ENCODE data around the gene CFHR5. TPM values are rescaled to one million over a fixed set of nuclear protein-coding genes. Genes with fewer than 3 reads are reported as not detected.

The CFHR5 gene
- total RNA-seq, 3 donors from 2014 or later: not detected

DNA sequence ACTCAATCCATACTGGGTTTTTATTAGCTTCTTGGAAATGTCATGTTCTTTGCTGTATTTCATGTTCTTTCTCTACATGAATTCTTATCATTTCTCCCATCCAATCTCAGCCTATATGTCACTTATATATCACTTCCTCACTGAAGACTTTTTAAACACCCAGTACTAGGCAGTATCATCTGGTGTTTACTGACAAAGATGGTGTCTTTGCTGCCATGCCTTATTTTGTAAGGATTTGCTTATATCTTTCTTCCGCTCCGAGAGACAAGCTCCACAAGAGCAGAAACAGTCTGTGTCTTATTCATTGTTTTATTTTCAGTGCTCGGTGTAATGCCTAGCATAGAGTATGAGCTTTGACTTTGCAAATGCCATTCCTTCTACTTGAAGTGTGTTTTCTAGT, 59.5 kb downstream of the CFHR5 start:
- Histone ChIP-seq H3K9me3 (no peaks in the 10 kb centered on the region), H3K27ac (no peak overlapping the region), H3K4me3 (no peak overlapping the region), H3K4me1 (no peaks in the 10 kb centered on the region), H3K27me3 (no peaks in the 10 kb centered on the region), H3K36me3 (no peaks in the 10 kb centered on the region)
- TF ChIP-seq CTCF (IDR thresholded peaks at IDR 0.05) (no peak), POLR2AphosphoS5 (IDR thresholded peaks at IDR 0.05) (no peak), POLR2A (IDR thresholded peaks at IDR 0.05) (no peak)
- no peak for DNase-seq (ENCODE audit: low spot score in 2 of 2)
- intact Hi-C loops (cut with DNase I; ENCODE audit: low total_unique reads): no loop called here

DNA sequence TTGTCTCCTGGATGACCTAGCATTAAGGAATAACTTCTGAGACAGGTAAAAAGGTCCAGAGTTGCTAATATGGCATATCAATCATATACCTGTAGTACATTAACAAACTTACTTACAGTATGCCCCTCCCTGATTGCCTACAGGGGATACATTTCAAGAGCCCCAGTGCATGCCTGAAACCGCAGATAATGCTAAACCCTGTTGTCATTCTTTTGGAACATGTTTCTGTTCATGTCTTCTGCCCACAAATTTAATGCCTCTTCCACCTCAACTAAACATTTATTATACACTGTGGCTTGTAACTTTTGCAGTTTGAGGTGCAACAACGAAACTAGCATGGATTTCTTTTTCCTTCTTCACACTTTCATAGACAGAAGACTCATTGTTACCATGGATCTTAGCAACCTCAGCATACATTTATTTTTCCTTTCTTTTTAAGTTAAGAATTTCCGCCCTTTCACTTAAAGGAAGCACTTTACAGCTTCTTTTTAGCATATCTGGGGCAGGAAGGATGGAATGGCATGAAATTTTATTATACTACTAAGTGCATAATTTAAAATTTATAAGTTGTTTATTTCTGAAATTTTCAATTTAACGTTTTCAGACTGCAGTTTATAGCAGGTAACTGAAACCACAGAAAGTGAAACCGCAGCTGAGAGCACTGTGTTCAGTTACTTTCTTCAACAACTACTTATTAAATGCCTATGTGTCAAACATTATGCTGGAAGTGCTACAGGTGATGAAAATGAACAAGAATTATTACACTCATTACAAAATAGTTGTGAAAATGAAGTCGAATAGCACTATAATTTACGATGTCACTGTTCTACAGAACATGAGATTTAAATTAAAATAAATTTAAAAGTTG, 64.4 kb downstream of the CFHR5 start:
- no peak overlapping the region for H3K4me3 ChIP-seq
- intact Hi-C loops (cut with DNase I; ENCODE audit: low total_unique reads): no loop called here
- H3K27ac ChIP-seq: no peak overlapping the region
- no peaks in the 10 kb centered on the region for H3K4me1 ChIP-seq
- DNase-seq (ENCODE audit: low spot score in 2 of 2): no peak
- TF ChIP-seq CTCF (IDR thresholded peaks at IDR 0.05) (no peak), POLR2A (IDR thresholded peaks at IDR 0.05) (no peak), POLR2AphosphoS5 (IDR thresholded peaks at IDR 0.05) (no peak)
- no peaks in the 10 kb centered on the region for H3K27me3 ChIP-seq
- no peaks in the 10 kb centered on the region for H3K36me3 ChIP-seq
- H3K9me3 ChIP-seq: no peaks in the 10 kb centered on the region

- intact Hi-C loops (cut with DNase I; ENCODE audit: low total_unique reads): no loop called here
- DNase-seq (ENCODE audit: low spot score in 2 of 2): no peak
- Histone ChIP-seq H3K4me3 (no peak overlapping the region), H3K9me3 (no peaks in the 10 kb centered on the region), H3K27me3 (no peaks in the 10 kb centered on the region), H3K27ac (no peak overlapping the region), H3K36me3 (no peaks in the 10 kb centered on the region), H3K4me1 (no peaks in the 10 kb centered on the region)
- no peak for TF ChIP-seq CTCF (IDR thresholded peaks at IDR 0.05)
Observed at GRCh38 chr1:197042676-197043341, 65.5 kb downstream of the CFHR5 start.

DNA sequence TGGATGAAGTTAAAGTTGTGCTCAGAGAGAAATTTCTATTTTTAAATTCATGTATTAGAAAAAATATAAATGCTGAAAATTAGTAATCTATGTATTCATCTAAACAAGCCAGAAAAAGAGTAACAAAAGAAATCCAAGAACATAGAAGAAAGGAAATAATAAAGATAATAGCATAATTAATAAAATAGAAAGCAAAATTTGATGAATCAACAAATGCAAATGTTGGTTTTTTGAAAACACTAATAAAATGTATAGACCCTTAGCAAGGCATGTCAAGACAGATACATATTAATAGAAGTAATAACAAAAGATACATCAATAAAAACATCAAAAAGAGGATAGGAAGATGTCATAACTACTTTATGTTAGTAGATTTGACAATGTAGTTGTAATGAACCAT, 71.7 kb downstream of the CFHR5 start:
- no peak for DNase-seq (ENCODE audit: low spot score in 2 of 2)
- H3K4me1 ChIP-seq: no peaks in the 10 kb centered on the region

More for the DNA sequence above, 71.7 kb downstream of the CFHR5 start:
- H3K4me3 ChIP-seq: no peak overlapping the region
- no peaks in the 10 kb centered on the region for H3K36me3 ChIP-seq
- no peak overlapping the region for H3K27ac ChIP-seq
- H3K27me3 ChIP-seq: no peaks in the 10 kb centered on the region
- intact Hi-C loops (cut with DNase I; ENCODE audit: low total_unique reads): no loop called here
- no peaks in the 10 kb centered on the region for H3K9me3 ChIP-seq
- TF ChIP-seq POLR2A (IDR thresholded peaks at IDR 0.05): no peak
- no peak for TF ChIP-seq POLR2AphosphoS5 (IDR thresholded peaks at IDR 0.05)
- no peak for TF ChIP-seq CTCF (IDR thresholded peaks at IDR 0.05)

Other genes with a start within 250 kb of the CFHR5 start
- gene CFHR3, start 202.7 kb upstream of the CFHR5 start, total RNA-seq: not detected
- gene CFHR1, start 157.8 kb upstream of the CFHR5 start, total RNA-seq: not detected
- gene CFHR4, start 89.5 kb upstream of the CFHR5 start, total RNA-seq: not detected
- gene CFHR2, start 33.8 kb upstream of the CFHR5 start, total RNA-seq: not detected
- gene F13B, start 89.7 kb downstream of the CFHR5 start, total RNA-seq: not detected
- gene ASPM, start 169.1 kb downstream of the CFHR5 start, total RNA-seq: 1 to 10 TPM in 1 of 3 donors, under 1 TPM in 2; under 0.01 to 3.2 (median 0.59) TPM
- 10 to 100 TPM; 12.1 to 21.1 (median 14.1) TPM for gene ZBTB41, start 223.7 kb downstream of the CFHR5 start, total RNA-seq

Data from breast epithelium (tissue), 4 donors.